AG04449 (cell line): ENCODE measurements around the gene AMPH.
"Not testable (repeated sequence)": the region's sequence is repeated elsewhere in the genome, so short reads cannot be mapped to it uniquely, and the experiment has no call there.

Experiments used
- CTCF ChIA-PET: fragments of 350-600 bp; formaldehyde crosslinking; extraction: SDS; loops from one replicate; lab custom pipeline; 2021; ENCODE audit warnings: antibody characterized with exemption; lab: Yijun Ruan, JAX
- POLR2A ChIA-PET: fragments of 400-600, 350-600 bp; formaldehyde crosslinking; extraction: SDS; loops from one replicate; lab custom pipeline; 2020; ENCODE audit warnings: antibody characterized with exemption, inconsistent platforms; lab: Yijun Ruan, JAX
- DNase-seq: peaks from one replicate; pipeline ENCODE4 v3.0.0-alpha.2; 2010; ENCODE audit warnings: low read depth, low spot score
- H3K4me3 ChIP-seq: 2 replicates; pipeline ENCODE4 v1.5.1; 2011; ENCODE audit warnings: low read depth, mild to moderate bottlenecking, control low read depth, low read length
- CTCF ChIP-seq: IDR thresholded peaks from one replicate; pipeline ENCODE4 v1.5.1; 2011; ENCODE audit warnings: mild to moderate bottlenecking, moderate library complexity, low read length, control low read depth, inconsistent platforms; ENCODE audit not compliant: insufficient read depth; ENCODE audit errors: missing control alignments

The AMPH gene

GRCh38 chr7:38354271-38354851, 276.8 kb downstream of the AMPH start:
- CTCF ChIA-PET: interaction anchor here (0.7 to 9.4 kb wide), 16 partner anchors 9 to 453 kb away, joined by 3 to 67 read pairs (median 3); no protein-coding TSS in a partner anchor
- H3K4me3 ChIP-seq, POLR2A ChIA-PET, DNase-seq: not testable (repeated sequence)
- peak; percentile 80 for TF ChIP-seq CTCF

- CTCF ChIA-PET: interaction anchor here (0.7 to 9.4 kb wide), 10 partner anchors 9 to 247 kb away, joined by 3 to 67 read pairs (median 5); no protein-coding TSS in a partner anchor
- H3K4me3 ChIP-seq, POLR2A ChIA-PET, DNase-seq: not testable (repeated sequence)
Measured at GRCh38 chr7:38353431-38353881, 277.7 kb downstream of the AMPH start.

GRCh38 chr7:38351601-38352000, 279.6 kb downstream of the AMPH start:
- no peak for DNase-seq
- ChIA-PET CTCF (interaction anchor here (0.8 to 9.4 kb wide), 7 partner anchors 15 to 244 kb away, joined by 3 to 67 read pairs (median 5); no protein-coding TSS in a partner anchor), POLR2A (no interaction called here)
- H3K4me3 ChIP-seq: no peak overlapping the region
- no peak for TF ChIP-seq CTCF

- CTCF ChIA-PET: interaction anchor here (0.8 to 9.4 kb wide), 6 partner anchors 15 to 243 kb away, joined by 3 to 67 read pairs (median 4); no protein-coding TSS in a partner anchor
- POLR2A ChIA-PET, H3K4me3 ChIP-seq, DNase-seq: not testable (repeated sequence)
Measured at GRCh38 chr7:38350777-38351176, 280.4 kb downstream of the AMPH start.

GRCh38 chr7:38349869-38350583, 281.1 kb downstream of the AMPH start:
- DNase-seq, H3K4me3 ChIP-seq, POLR2A ChIA-PET: not testable (repeated sequence)
- peak; percentile 30 for TF ChIP-seq CTCF
- CTCF ChIA-PET: interaction anchor here (0.7 to 9.4 kb wide), 12 partner anchors 14 to 449 kb away, joined by 3 to 67 read pairs (median 5); no protein-coding TSS in a partner anchor

- POLR2A ChIA-PET, H3K4me3 ChIP-seq, DNase-seq: not testable (repeated sequence)
- CTCF ChIA-PET: interaction anchor here (0.7 to 6.0 kb wide), 12 partner anchors 9 to 448 kb away, joined by 3 to 49 read pairs (median 4); no protein-coding TSS in a partner anchor
Measured at GRCh38 chr7:38349126-38349795, 281.9 kb downstream of the AMPH start.

GRCh38 chr7:38345299-38346172, 285.6 kb downstream of the AMPH start:
- peak; percentile 82 for TF ChIP-seq CTCF
- H3K4me3 ChIP-seq, POLR2A ChIA-PET, DNase-seq: not testable (repeated sequence)
- CTCF ChIA-PET: interaction anchor here (0.5 to 3.7 kb wide), 31 partner anchors 8 to 449 kb away, joined by 3 to 58 read pairs (median 4); no protein-coding TSS in a partner anchor

GRCh38 chr7:38344741-38345140, 286.4 kb downstream of the AMPH start:
- H3K4me3 ChIP-seq, POLR2A ChIA-PET, DNase-seq: not testable (repeated sequence)
- CTCF ChIA-PET: interaction anchor here (0.7 to 3.7 kb wide), 21 partner anchors 9 to 448 kb away, joined by 3 to 58 read pairs (median 5); no protein-coding TSS in a partner anchor

- DNase-seq, H3K4me3 ChIP-seq, POLR2A ChIA-PET: not testable (repeated sequence)
- CTCF ChIA-PET: interaction anchor here (0.6 to 2.4 kb wide), 3 partner anchors 11 to 126 kb away, joined by 3 to 8 read pairs (median 8); no protein-coding TSS in a partner anchor
Measured at GRCh38 chr7:38342135-38342534, 289.0 kb downstream of the AMPH start.
